ENCODE data around the gene NET1. TPM values are rescaled to one million over a fixed set of nuclear protein-coding genes. Genes with fewer than 3 reads are reported as not detected.

The NET1 gene, protein sequence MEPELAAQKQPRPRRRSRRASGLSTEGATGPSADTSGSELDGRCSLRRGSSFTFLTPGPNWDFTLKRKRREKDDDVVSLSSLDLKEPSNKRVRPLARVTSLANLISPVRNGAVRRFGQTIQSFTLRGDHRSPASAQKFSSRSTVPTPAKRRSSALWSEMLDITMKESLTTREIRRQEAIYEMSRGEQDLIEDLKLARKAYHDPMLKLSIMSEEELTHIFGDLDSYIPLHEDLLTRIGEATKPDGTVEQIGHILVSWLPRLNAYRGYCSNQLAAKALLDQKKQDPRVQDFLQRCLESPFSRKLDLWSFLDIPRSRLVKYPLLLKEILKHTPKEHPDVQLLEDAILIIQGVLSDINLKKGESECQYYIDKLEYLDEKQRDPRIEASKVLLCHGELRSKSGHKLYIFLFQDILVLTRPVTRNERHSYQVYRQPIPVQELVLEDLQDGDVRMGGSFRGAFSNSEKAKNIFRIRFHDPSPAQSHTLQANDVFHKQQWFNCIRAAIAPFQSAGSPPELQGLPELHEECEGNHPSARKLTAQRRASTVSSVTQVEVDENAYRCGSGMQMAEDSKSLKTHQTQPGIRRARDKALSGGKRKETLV
- total RNA-seq (ENCODE audit: low replicate concordance): 65.2 and 90.5 TPM in 2 replicates

- H4K20me1 ChIP-seq (ENCODE audit: low read depth): peaks cover 22% of the 10 kb centered on the region
- no peaks in the 10 kb centered on the region for H3K9me3 ChIP-seq (ENCODE audit: low read depth)
- H3K4me2 ChIP-seq: peak within 1 kb of the TSS; percentile 87
- Mint-ChIP-seq H3K27me3 (ENCODE audit: insufficient read depth, low read depth) (peaks cover 2% of the 10 kb centered on the region), H3K4me1 (peaks cover 5% of the 10 kb centered on the region), H3K27ac (peak within 1 kb of the TSS; percentile 39), H3K4me3 (no peak within 1 kb of the TSS), H3K36me3 (peaks cover 18% of the 10 kb centered on the region), H3K9me3 (peaks cover 24% of the 10 kb centered on the region)
- no peaks in the 10 kb centered on the region for H3K36me3 ChIP-seq
- H3K27ac ChIP-seq: no peak within 1 kb of the TSS
- H2AFZ ChIP-seq (replicated peaks): peak within 1 kb of the TSS; percentile 94
- peaks cover 46% of the 10 kb centered on the region for H3K79me2 ChIP-seq (ENCODE audit: low read depth)
- TF ChIP-seq EZH2phosphoT487 (IDR thresholded peaks at IDR 0.05): no peak
- TF ChIP-seq CTCF (IDR thresholded peaks at IDR 0.05): no peak
- TF ChIP-seq EZH2 (IDR thresholded peaks at IDR 0.05): no peak
- peak within 1 kb of the TSS; percentile 94 for H3K4me3 ChIP-seq
- DNase-seq (ENCODE audit: low spot score): peak; percentile 97
- H3K27me3 ChIP-seq: no peaks in the 10 kb centered on the region
- peak within 1 kb of the TSS; percentile 69 for H3K9ac ChIP-seq
- H3F3A ChIP-seq (ENCODE audit: low read depth): no peaks in the 10 kb centered on the region
- peaks cover 21% of the 10 kb centered on the region for H3K4me1 ChIP-seq
Observed at GRCh38 chr10:5412277-5412941, at the start of gene NET1. Gene NET1, plus strand, starts transcription at chr10:5412557. Its CDS starts 136 bp downstream, at chr10:5412693.

DNA sequence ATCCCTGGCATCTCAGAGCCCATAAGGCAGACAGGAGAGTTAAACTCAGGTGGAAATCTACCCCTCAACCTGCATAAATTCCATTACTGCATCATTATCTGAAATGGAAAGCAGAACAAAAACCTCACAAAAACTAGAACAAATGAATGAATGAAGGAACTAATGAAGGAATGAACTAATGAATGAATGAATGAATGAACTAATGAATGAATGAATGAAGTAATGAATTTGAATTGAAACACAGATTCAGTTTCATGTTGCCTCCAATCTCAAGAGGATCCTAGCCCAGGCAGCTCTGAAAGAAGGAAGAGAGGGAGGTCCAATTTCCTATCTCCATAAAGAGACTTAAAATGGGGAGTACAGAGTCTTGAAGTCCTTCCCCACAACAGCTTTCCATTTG lies 49.5 kb upstream of the NET1 start:
- Histone ChIP-seq H3F3A (ENCODE audit: low read depth) (no peaks in the 10 kb centered on the region), H2AFZ (replicated peaks) (no peak overlapping the region), H3K27me3 (no peaks in the 10 kb centered on the region), H3K4me2 (no peak overlapping the region), H4K20me1 (ENCODE audit: low read depth) (no peaks in the 10 kb centered on the region), H3K36me3 (no peaks in the 10 kb centered on the region), H3K9me3 (ENCODE audit: low read depth) (no peaks in the 10 kb centered on the region), H3K9ac (no peak overlapping the region), H3K79me2 (ENCODE audit: low read depth) (no peaks in the 10 kb centered on the region), H3K27ac (no peak overlapping the region), H3K4me1 (no peaks in the 10 kb centered on the region), H3K4me3 (no peak overlapping the region)
- DNase-seq (ENCODE audit: low spot score): no peak
- Mint-ChIP-seq H3K4me3 (no peak overlapping the region), H3K27me3 (ENCODE audit: insufficient read depth, low read depth) (peaks cover 2% of the 10 kb centered on the region), H3K36me3 (no peaks in the 10 kb centered on the region), H3K9me3 (no peaks in the 10 kb centered on the region), H3K4me1 (peaks cover 6% of the 10 kb centered on the region), H3K27ac (no peak overlapping the region)
- TF ChIP-seq EZH2phosphoT487 (IDR thresholded peaks at IDR 0.05) (no peak), CTCF (IDR thresholded peaks at IDR 0.05) (no peak), EZH2 (IDR thresholded peaks at IDR 0.05) (no peak)

GRCh38 chr10:5364374-5364773 lies 48.0 kb upstream of the NET1 start:
- Mint-ChIP-seq H3K9me3 (no peaks in the 10 kb centered on the region), H3K36me3 (no peaks in the 10 kb centered on the region), H3K27me3 (ENCODE audit: insufficient read depth, low read depth) (peaks cover 2% of the 10 kb centered on the region), H3K4me1 (peaks cover 6% of the 10 kb centered on the region), H3K4me3 (no peak overlapping the region), H3K27ac (peak overlapping the region; percentile 6)
- no peak overlapping the region for H3K27ac ChIP-seq
- H2AFZ ChIP-seq (replicated peaks): no peak overlapping the region
- H3K9ac ChIP-seq: no peak overlapping the region
- H3K27me3 ChIP-seq: no peaks in the 10 kb centered on the region
- H3K4me2 ChIP-seq: no peak overlapping the region
- H3K36me3 ChIP-seq: no peaks in the 10 kb centered on the region
- no peaks in the 10 kb centered on the region for H3K9me3 ChIP-seq (ENCODE audit: low read depth)
- DNase-seq (ENCODE audit: low spot score): no peak
- H3K4me1 ChIP-seq: no peaks in the 10 kb centered on the region
- no peaks in the 10 kb centered on the region for H3K79me2 ChIP-seq (ENCODE audit: low read depth)
- TF ChIP-seq CTCF (IDR thresholded peaks at IDR 0.05): no peak
- TF ChIP-seq EZH2 (IDR thresholded peaks at IDR 0.05): no peak
- no peak for TF ChIP-seq EZH2phosphoT487 (IDR thresholded peaks at IDR 0.05)
- H3F3A ChIP-seq (ENCODE audit: low read depth): no peaks in the 10 kb centered on the region
- H3K4me3 ChIP-seq: no peak overlapping the region
- H4K20me1 ChIP-seq (ENCODE audit: low read depth): no peaks in the 10 kb centered on the region

Measured in neural progenitor cell (in vitro differentiated cells).